ENCODE data around the gene APOE.
"Not testable (repeated sequence)": the region's sequence is repeated elsewhere in the genome, so short reads cannot be mapped to it uniquely, and the experiment has no call there.

Gene APOE

GRCh38 chr19:44886141-44886540, 19.5 kb upstream of the APOE start:
- DNase-seq = no peak

DNA sequence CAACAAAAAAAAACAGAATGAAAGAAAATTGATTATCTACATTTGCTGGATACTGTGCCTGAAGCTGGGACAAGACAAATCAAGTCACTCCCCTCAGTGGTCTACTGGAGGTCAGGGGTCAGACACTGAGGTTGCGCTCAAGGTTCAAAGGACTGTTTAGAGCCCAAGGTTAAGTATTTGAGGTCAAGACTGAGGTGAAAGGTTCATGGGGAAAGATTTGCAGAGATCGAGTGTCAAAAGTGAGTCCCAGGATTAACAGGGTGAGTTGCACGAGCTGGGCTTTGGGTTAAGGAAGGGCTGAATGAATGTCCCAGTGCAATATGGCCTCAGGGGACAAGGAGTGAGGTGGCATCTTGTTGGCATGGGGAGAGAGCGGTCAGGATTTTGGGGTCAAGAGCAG, 17.9 kb upstream of the APOE start:
- DNase-seq = no peak

DNA sequence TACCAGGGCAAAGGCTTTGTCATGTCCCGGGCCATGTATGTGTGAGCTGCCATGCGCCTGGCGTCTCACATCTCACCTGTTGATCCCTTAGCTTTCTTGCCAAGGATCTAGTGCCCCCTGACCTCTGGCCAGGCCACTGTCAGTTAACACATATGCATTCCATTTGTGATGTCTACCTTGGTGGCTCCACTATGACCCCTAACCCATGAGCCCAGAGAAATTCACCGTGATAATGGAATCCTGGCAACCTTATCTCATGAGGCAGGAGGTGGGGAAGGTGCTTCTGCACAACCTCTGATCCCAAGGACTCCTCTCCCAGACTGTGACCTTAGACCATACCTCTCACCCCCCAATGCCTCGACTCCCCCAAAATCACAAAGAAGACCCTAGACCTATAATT, 17.3 kb upstream of the APOE start:
- not testable (repeated sequence) for DNase-seq

DNA sequence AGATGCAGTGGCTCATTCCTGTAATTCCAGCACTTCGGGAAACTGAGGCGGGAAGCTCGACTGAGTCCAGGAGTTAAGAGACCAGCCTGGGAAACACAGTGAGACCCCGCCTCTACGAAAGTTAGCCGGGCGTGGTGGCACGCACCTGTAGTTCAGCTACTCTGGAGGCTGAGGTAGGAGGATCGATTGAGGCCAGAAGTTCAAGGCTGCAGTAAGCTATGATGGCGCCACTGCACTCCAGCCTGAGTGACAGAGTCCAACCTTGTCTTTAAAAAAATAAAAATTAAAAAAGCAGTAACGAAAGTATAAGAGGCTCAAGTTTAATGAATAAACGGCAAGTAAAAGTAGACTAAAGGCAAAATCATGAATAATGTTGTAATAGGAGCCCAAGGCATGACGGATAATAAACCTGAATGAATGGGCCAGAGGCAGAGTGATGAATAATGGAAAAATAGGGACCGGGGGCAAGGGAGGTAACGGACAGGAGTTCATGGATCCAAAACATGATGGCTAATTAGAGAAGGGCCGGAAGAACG, 15.7 kb upstream of the APOE start:
- no peak for DNase-seq

- DNase-seq = peak; percentile 99
Measured at GRCh38 chr19:44890366-44891015, 15.1 kb upstream of the APOE start.

DNA sequence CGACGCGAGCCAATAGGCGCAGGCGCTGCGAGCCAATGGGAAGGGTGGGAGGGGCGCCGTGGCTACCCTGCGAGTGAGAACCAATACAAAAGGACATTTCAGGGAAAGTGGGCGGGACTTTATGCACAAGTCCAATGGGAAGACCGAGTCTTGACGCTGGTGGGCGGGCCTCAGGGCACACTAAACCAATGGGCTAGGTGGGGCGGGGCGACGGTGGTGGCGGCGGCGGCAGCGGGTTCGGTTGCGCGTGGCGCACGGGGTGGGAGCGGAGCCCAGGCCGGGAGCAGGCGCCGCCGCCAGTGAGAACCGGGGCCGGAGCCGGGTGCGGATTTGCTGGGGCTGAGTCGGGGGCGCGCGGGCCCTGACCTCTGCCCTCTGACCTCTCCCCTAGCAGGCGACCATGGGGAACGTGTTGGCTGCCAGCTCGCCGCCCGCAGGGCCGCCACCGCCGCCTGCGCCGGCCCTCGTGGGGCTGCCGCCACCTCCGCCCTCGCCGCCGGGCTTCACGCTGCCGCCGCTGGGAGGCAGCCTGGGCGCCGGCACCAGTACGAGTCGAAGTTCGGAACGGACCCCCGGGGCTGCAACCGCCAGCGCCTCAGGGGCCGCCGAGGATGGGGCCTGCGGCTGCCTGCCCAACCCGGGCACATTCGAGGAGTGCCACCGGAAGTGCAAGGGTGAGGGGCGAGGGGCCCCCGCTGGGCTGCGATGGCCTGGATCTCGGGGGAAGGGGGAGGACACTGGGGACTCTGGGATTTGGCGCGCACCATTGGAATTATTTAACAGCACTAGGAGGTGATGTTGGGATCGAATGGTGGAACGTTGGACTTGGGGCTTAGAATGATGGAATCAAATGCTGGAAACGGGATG, 14.3 kb upstream of the APOE start, which contains the start of gene TOMM40:
TSS of gene TOMM40 (plus strand) at position 239 of the 867 bp plus-strand sequence. CDS start at position 401, 162 bp downstream.
- peak; percentile 99 for DNase-seq

DNA sequence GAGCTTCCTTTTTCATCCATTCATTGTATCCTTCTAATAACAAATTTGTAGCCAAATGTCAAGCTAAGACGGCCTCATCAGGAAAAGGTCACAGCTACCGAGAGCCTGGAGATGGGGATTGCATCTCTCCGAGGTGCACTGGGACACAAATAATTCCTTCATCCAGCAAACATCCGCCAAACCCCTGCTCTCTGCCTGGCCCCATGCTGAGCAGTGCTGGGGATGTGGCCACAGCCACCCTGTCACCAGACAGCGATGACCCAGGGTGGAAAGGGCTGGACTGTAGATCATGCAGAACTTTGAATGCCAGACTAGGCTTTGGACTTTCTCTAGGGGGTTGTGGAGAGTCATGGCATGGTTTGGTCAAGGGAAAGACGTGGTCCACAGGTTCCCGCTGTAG, 12.7 kb upstream of the APOE start:
- no peak for DNase-seq

DNA sequence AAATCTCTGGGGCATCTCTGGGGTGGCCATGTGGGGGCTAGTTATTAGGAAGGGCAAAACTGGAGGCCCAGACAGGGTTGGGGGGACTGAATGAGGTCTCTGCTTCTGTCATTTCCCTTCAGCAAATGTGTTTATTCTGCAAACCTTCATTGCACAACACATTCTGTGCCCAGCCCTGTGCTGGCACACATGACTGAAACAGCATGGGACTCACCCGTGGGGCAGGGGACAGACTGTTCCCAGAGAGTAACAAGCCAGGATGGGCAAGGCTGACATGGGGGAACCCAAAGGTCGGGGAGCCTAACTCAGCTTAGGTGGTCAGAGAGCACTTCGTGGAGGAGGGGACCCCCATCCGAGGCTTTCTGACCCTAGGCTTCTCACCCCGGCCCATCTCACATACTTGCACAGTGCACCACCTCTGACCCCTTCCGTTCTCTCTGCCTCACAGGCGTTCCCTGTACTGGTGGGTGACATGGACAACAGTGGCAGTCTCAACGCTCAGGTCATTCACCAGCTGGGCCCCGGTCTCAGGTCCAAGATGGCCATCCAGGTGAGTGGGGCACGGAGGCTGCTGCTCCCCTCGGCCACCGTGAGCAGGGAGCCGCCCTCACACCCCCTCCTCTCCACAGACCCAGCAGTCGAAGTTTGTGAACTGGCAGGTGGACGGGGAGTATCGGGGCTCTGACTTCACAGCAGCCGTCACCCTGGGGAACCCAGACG, 12.1 kb upstream of the APOE start:
- no peak for DNase-seq

DNA sequence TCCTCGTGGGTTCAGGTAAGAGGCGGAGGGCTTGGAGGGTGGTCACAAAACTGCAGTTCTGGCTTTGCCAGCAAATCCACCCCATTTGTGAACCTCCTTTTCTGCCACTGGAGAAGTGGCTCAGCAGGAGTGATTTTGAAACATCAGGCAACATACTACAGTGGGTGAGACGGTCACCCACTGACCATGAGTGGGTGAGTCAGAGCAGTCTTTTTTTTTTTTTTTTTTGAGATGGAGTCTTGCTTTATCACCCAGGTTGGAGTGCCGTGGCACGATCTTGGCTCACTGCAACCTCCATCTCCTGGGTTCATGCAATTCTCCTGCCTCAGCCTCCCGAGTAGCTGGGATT, 11.6 kb upstream of the APOE start:
- no peak for DNase-seq

DNA sequence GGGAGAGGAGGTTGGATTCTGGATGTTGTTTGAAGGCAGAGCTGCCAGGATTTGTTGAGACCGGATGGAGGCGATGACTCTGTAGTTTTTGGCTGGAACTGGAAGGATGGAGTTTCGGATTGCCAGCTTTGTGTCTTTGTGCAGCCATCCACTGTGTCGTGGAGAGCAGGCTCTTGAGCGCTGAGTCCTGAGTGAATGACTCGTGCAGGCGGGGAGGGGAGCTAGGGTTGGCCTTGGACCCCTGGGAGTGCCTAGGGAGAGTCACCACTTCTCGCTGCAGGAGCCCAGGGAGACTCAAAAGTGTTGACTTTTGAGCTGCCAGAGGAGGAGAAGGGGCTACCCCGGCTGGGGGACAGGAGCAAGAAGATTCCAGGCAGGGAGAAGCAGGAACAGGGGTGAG, 10.7 kb upstream of the APOE start:
- no peak for DNase-seq

DNA sequence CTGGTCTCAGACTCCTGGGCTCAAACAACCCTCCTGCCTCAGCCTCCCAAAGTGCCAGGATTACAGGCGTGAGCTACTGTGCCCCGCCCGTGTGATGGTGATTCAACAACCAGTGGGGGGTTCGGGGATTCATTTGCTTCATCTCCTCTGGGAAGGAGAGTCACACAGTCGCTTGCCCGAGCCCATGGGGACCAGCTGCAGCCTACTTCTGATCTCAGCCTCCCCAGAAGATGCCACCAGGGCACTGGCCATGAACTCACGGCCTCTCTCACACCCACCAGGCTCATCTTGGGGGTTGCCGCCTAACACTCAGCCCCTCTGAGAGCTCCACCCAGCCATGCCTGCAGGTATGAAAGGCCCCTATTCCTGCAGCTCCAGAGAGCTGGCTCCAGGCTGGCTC, 7.8 kb upstream of the APOE start:
- DNase-seq = no peak

DNA sequence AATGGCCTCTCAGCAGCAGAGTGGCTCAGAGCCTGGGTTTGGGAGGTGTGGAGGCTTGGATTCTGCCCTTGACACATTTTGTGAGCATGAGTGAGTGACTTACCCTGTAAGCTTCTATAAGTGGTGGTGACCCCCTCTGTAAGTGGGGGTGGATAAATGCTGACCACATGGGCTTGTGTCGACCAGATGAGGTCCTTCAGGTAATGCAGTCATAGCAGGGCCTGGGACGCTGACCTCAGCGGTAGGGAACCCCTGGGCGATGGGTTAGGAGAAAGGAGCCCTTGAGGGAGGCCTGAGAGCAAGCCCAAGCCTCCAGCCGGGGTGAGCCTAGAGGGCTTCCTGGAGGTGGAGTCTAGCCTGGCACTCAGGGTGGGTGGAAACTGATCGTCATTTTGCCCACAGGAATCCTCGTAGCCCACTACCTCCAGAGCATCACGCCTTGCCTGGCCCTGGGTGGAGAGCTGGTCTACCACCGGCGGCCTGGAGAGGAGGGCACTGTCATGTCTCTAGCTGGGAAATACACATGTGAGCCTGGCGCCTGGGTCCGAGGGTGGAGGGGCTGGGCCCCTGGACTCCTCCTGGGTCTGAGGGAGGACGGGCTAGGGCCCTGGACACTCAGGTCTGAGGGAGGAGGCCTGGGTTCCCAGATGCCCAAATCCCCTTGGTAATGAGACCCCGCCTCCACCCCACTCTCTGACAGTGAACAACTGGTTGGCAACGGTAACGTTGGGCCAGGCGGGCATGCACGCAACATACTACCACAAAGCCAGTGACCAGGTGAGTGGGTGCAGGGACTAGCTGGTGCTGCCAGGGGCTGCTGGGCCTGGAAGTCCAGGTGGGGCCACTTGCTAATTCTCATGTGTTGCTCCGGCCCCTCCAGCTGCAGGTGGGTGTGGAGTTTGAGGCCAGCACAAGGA, 5.0 kb upstream of the APOE start:
- no peak for DNase-seq

DNA sequence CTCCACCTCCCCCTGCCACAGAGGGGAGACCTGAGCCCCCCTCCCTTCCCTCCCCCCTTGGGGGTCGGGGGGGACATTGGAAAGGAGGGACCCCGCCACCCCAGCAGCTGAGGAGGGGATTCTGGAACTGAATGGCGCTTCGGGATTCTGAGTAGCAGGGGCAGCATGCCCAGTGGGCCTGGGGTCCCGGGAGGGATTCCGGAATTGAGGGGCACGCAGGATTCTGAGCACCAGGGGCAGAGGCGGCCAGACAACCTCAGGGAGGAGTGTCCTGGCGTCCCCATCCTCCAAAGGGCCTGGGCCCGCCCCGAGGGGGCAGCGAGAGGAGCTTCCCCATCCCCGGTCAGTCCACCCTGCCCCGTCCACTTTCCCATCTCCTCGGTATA, 2.4 kb upstream of the APOE start:
- no peak for DNase-seq

GRCh38 chr19:44903602-44904425, 1.8 kb upstream of the APOE start:
- no peak for DNase-seq

GRCh38 chr19:44904426-44904994, 1.1 kb upstream of the APOE start:
- no peak for DNase-seq

GRCh38 chr19:44907613-44908012, 2.0 kb downstream of the APOE start:
- DNase-seq = no peak

- DNase-seq = no peak
Measured at GRCh38 chr19:44908074-44908835, 2.7 kb downstream of the APOE start.

GRCh38 chr19:44908836-44909261, 3.3 kb downstream of the APOE start:
- no peak for DNase-seq

GRCh38 chr19:44909775-44910174, 4.2 kb downstream of the APOE start:
- no peak for DNase-seq

DNA sequence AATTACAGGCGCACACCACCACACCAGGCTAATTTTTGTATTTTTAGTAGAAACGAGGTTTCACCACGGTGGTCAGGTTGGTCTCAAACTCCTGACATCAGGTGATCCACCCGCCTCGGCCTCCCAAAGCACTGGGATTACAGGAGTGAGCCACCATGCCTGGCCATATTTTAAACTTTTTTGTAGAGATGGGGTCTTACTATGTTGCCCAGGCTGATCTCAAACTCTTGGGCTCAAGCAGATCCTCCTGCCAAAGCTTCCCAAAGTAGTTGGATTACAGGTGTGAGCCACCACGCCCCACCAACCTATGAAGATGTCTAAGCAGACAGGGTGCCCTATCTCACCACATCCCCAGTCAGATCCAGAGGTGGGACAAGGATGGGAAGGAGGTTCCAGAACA, 6.3 kb downstream of the APOE start:
- DNase-seq = not testable (repeated sequence)

Measured in NCI-H187 treated with DMSO at 0.1 percent for 48 hours (cell line).